HepG2 (cell line): Measurements from ENCODE around the gene DNAJC10. TPM values are rescaled to one million over a fixed set of nuclear protein-coding genes. Genes with fewer than 3 reads are reported as not detected.
"Not testable (repeated sequence)": the region's sequence is repeated elsewhere in the genome, so short reads cannot be mapped to it uniquely, and the experiment has no call there.

ENCODE experiments used
- ATAC-seq: fragments of 200-7000 bp; cut with Tn5 transposase; 3 replicates; pipeline ENCODE4 v1.9.1; 2020; ENCODE audit warnings: mild to moderate bottlenecking, moderate library complexity
- BruUV-seq: library from RNA; stranded (reverse); fragments of 400-500 nt; replicated peaks from 2 replicates; lab custom pipeline; 2021; lab: Mats Ljungman, UMichigan
- CTCF ChIA-PET: fragments of 300-600 bp; formaldehyde crosslinking; extraction: SDS; loops from one replicate; lab custom pipeline; 2021; ENCODE audit warnings: low total read pairs, inconsistent platforms, low intra/inter-chr PET ratio; lab: Yijun Ruan, JAX
- POLR2A ChIA-PET: fragments of 350-600 bp; sonication (Branson Sonifier 250); formaldehyde crosslinking; loops from one replicate; lab custom pipeline; 2020; ENCODE audit warnings: antibody characterized with exemption, inconsistent platforms; lab: Yijun Ruan, JAX
- DNase-seq: peaks from one replicate; pipeline ENCODE4 v3.0.0-alpha.2; 2015; ENCODE audit warnings: low spot score
- FAIRE-seq: peaks from 3 replicates; lab custom pipeline; 2011; peaks lifted over from hg19 to GRCh38; lab: Jason Lieb, UNC
- H2AFZ ChIP-seq: one replicate; pipeline ENCODE4 v1.6.1; 2011; ENCODE audit warnings: low read length, inconsistent platforms
- H3K27ac ChIP-seq: fragments of 300-600 bp; 3 replicates; pipeline ENCODE4 v1.8.0; 2011; ENCODE audit warnings: mixed run types, mild to moderate bottlenecking, mixed read lengths, low read length, inconsistent platforms; ENCODE audit not compliant: insufficient read depth; ENCODE audit errors: extremely low read length
- H3K27me3 ChIP-seq, 2 experiments: fragments of 200-600 bp in 1 of 2; 2 replicates in 1 of 2; 3 replicates in 1 of 2; pipeline versions ENCODE4 v1.6.0 to v1.8.0; 2011; ENCODE audit warnings: low read length in 2 of 2, mild to moderate bottlenecking in 2 of 2, moderate library complexity in 2 of 2, inconsistent platforms in 1 of 2; ENCODE audit not compliant: insufficient read depth in 2 of 2, control insufficient read depth in 1 of 2
- H3K36me3 ChIP-seq, 2 experiments: fragments of 200-600 bp in 1 of 2; replicated peaks in 1 of 2; 2 replicates in 1 of 2; 3 replicates in 1 of 2; pipeline versions ENCODE4 v1.5.1 to v1.8.0; 2011; ENCODE audit warnings: low read length in 2 of 2, inconsistent platforms in 1 of 2; ENCODE audit not compliant: insufficient read depth in 2 of 2, control insufficient read depth in 1 of 2
- H3K4me1 ChIP-seq: 2 replicates; pipeline ENCODE4 v1.5.1; 2012; ENCODE audit warnings: low read length, inconsistent platforms; ENCODE audit not compliant: insufficient read depth
- H3K4me2 ChIP-seq: 2 replicates; pipeline ENCODE4 v1.6.0; 2011; ENCODE audit warnings: low read depth, low read length, inconsistent platforms
- H3K4me3 ChIP-seq, 3 experiments: fragments of 200-600 bp in 1 of 3; sonication (generic), shearing (Covaris generic) in 1 of 3; replicated peaks in 1 of 3; 2 replicates each; pipeline ENCODE4 v1.5.1; 2011 to 2016; ENCODE audit warnings: low read length in 3 of 3, inconsistent platforms in 2 of 3, low read depth in 2 of 3, mild to moderate bottlenecking in 2 of 3, control low read depth in 1 of 3, mixed read lengths in 1 of 3; ENCODE audit not compliant: insufficient read depth in 1 of 3
- H3K79me2 ChIP-seq: one replicate; pipeline ENCODE4 v1.6.1; 2011; ENCODE audit warnings: low read length, inconsistent platforms; ENCODE audit not compliant: insufficient read depth
- H3K9ac ChIP-seq: 2 replicates; pipeline ENCODE4 v1.6.0; 2011; ENCODE audit warnings: mild to moderate bottlenecking, low read depth, low read length, inconsistent platforms; ENCODE audit not compliant: insufficient read depth
- H3K9me3 ChIP-seq: 2 replicates; pipeline ENCODE4 v1.5.1; 2012; ENCODE audit warnings: mild to moderate bottlenecking, low read length
- H4K20me1 ChIP-seq: 2 replicates; pipeline ENCODE4 v1.6.0; 2011; ENCODE audit warnings: inconsistent platforms, mild to moderate bottlenecking, low read length, moderate library complexity; ENCODE audit not compliant: insufficient read depth
- CREBL2 ChIP-seq: sonication (generic); formaldehyde crosslinking; IDR thresholded peaks from 2 replicates; pipeline ENCODE4 v1.8.1; 2023; ENCODE audit warnings: missing genetic modification reagents, mild to moderate bottlenecking, borderline replicate concordance
- LCORL ChIP-seq, 2 experiments: fragments of 450-650 bp in 1 of 2; sonication (generic) in 1 of 2; formaldehyde crosslinking in 1 of 2; IDR thresholded peaks; 2 replicates each; pipeline versions ENCODE4 v1.5.0 to v1.6.1; 2017 to 2020; ENCODE audit warnings: antibody characterized with exemption in 1 of 2, missing genetic modification reagents in 1 of 2
- ONECUT2 ChIP-seq: sonication (generic); formaldehyde crosslinking; IDR thresholded peaks from 2 replicates; pipeline ENCODE4 v1.4.0; 2020; ENCODE audit warnings: missing genetic modification reagents
- PHF21A ChIP-seq: sonication (generic); formaldehyde crosslinking; IDR thresholded peaks from 2 replicates; pipeline ENCODE4 v1.5.0; 2020; ENCODE audit warnings: mild to moderate bottlenecking, missing genetic modification reagents
- SIX4 ChIP-seq: sonication (generic); formaldehyde crosslinking; IDR thresholded peaks from 2 replicates; pipeline ENCODE4 v1.4.0; 2020; ENCODE audit warnings: missing genetic modification reagents
- ZNF430 ChIP-seq: sonication (generic); formaldehyde crosslinking; IDR thresholded peaks from 2 replicates; pipeline ENCODE4 v1.9.0; 2021; ENCODE audit warnings: mild to moderate bottlenecking, missing genetic modification reagents
- ZNF503 ChIP-seq: sonication (generic); formaldehyde crosslinking; IDR thresholded peaks from 2 replicates; pipeline ENCODE4 v1.4.0; 2020; ENCODE audit warnings: missing genetic modification reagents
- ZNF530 ChIP-seq: sonication (generic); formaldehyde crosslinking; IDR thresholded peaks from 2 replicates; pipeline ENCODE4 v1.5.0; 2020; ENCODE audit warnings: low read depth, mild to moderate bottlenecking, missing genetic modification reagents
- WGBS: methylation state at CpG from one replicate; pipeline ENCODE4 v1.1.6; 2017; ENCODE audit warnings: low lambda C conversion rate; 5-methylcytosine and 5-hydroxymethylcytosine counted together
- in situ Hi-C: cut with HindIII; loops from 2 replicates; pipeline ENCODE4 v1.10.0; 2017; ENCODE audit warnings: low pct_unique_long_range_greater_than_20kb; ENCODE audit not compliant: extremely low pct_ligation_motif_present
- intact Hi-C: fragments of 100-400 bp; cut with micrococcal nuclease; formaldehyde crosslinking; loops from one replicate; pipeline ENCODE4 v1.10.0; 2022; ENCODE audit not compliant: unreplicated experiment
- polyA plus RNA-seq, 8 experiments: library from polyadenylated mRNA; depleted of rRNA in 3 of 8; stranded (reverse) in 7 of 8; unstranded in 1 of 8; fragments of >200 nt; fragmentation: Illumina TruSeq in 4 of 8; extraction: Trizol in 4 of 8; gene quantifications; 2 replicates each; pipeline versions ENCODE4 v1.2.1 to v1.2.3, GENCODE V29; 2011 to 2016; ENCODE audit warnings: low read depth in 4 of 8, missing spikeins in 1 of 8, mixed read lengths in 1 of 8; ENCODE audit not compliant: insufficient read depth in 1 of 8
- total RNA-seq, 5 experiments: library from RNA; depleted of rRNA; stranded (reverse); fragments of >200 nt; fragmentation: Illumina TruSeq; extraction: Trizol; gene quantifications; 2 replicates each; pipeline ENCODE4 v1.2.3, GENCODE V29; 2016; ENCODE audit warnings: low read depth in 1 of 5

DNAJC10 gene
- total and polyA plus RNA-seq, 2 of the 13 experiments (the other 11 are each of a cell fraction or from before 2014, with no cell fraction given), result 44.1 to 178 TPM

GRCh38 chr2:182732736-182733135 lies 16.7 kb downstream of the DNAJC10 start:
- no peak for ATAC-seq
- Histone ChIP-seq H2AFZ (no peak overlapping the region), H3K27me3 (no peaks in the 10 kb centered on the region), H3K27ac (no peak overlapping the region), H3K9ac (no peak overlapping the region), H3K36me3 (peaks cover 10 to 48% of the 10 kb centered on the region in 2 experiments), H3K4me3 (no peak overlapping the region), H3K9me3 (no peaks in the 10 kb centered on the region), H4K20me1 (no peaks in the 10 kb centered on the region), H3K4me2 (no peak overlapping the region), H3K4me1 (no peaks in the 10 kb centered on the region), H3K79me2 (no peaks in the 10 kb centered on the region)
- BruUV-seq, result no TSS peak
- DNase-seq, result no peak
- no peak for FAIRE-seq
- intact Hi-C loops (no loop called here), in situ Hi-C loops (no loop called here)
- POLR2A ChIA-PET, result no interaction called here
- CTCF ChIA-PET, result no interaction called here
- TF ChIP-seq ZNF530 (no peak), ZNF503 (no peak), LCORL (IDR thresholded peaks at IDR 0.05) (no peak), LCORL (CRISPR knock-in tag; IDR thresholded peaks at IDR 0.05) (no peak)

GRCh38 chr2:182733572-182733971 lies 17.5 kb downstream of the DNAJC10 start:
- Histone ChIP-seq H3K9me3 (no peaks in the 10 kb centered on the region), H3K4me2 (no peak overlapping the region), H3K27ac (no peak overlapping the region), H3K4me3 (no peak overlapping the region), H2AFZ (no peak overlapping the region), H3K9ac (no peak overlapping the region), H3K36me3 (peaks cover 10 to 51% of the 10 kb centered on the region in 2 experiments), H3K27me3 (no peaks in the 10 kb centered on the region), H3K79me2 (no peaks in the 10 kb centered on the region), H3K4me1 (no peaks in the 10 kb centered on the region), H4K20me1 (no peaks in the 10 kb centered on the region)
- 92% methylated on average over 1 of the region's 1 CpG for WGBS
- intact Hi-C loops, result no loop called here
- in situ Hi-C loops, result no loop called here
- ChIA-PET POLR2A (no interaction called here), CTCF (no interaction called here)
- TF ChIP-seq ZNF430 (CRISPR knock-in tag) (no peak), PHF21A (CRISPR knock-in tag) (no peak), SIX4 (CRISPR knock-in tag) (no peak), CREBL2 (CRISPR knock-in tag) (no peak), ONECUT2 (CRISPR knock-in tag) (no peak)
- no TSS peak for BruUV-seq
- no peak for ATAC-seq
- no peak for DNase-seq
- FAIRE-seq, result no peak

- DNase-seq, H3K4me1 ChIP-seq, H2AFZ ChIP-seq, H4K20me1 ChIP-seq, in situ Hi-C loops, intact Hi-C loops, ATAC-seq, FAIRE-seq, H3K27ac ChIP-seq, POLR2A ChIA-PET, CTCF ChIA-PET, H3K9ac ChIP-seq, H3K79me2 ChIP-seq, H3K27me3 ChIP-seq, H3K4me2 ChIP-seq, BruUV-seq, H3K4me3 ChIP-seq, H3K9me3 ChIP-seq: not testable (repeated sequence)
- peaks cover 9 to 40% of the 10 kb centered on the region in 2 experiments for H3K36me3 ChIP-seq
- WGBS, result 96% methylated on average over 8 of the region's 8 CpGs
Observed at GRCh38 chr2:182736856-182737255, 20.8 kb downstream of the DNAJC10 start.
